ENCODE measurements around the gene CFAP52. TPM values are rescaled to one million over a fixed set of nuclear protein-coding genes. Genes with fewer than 3 reads are reported as not detected.

Gene CFAP52
- total and polyA plus RNA-seq, 2 experiments from 2014 or later, result not detected

GRCh38 chr17:9676820-9677310, 100.4 kb downstream of the CFAP52 start:
- no peak overlapping the region for H3K27ac Mint-ChIP-seq
- Histone ChIP-seq H3F3A (replicated peaks; ENCODE audit: low read depth) (no peaks in the 10 kb centered on the region), H4K20me1 (replicated peaks; ENCODE audit: insufficient read depth) (no peaks in the 10 kb centered on the region; the same call in 1 of the 2 replicates), H3K4me2 (no peak overlapping the region), H3K4me1 (ENCODE audit: insufficient read depth) (no peaks in the 10 kb centered on the region), H3K79me2 (replicated peaks; ENCODE audit: insufficient read depth) (no peaks in the 10 kb centered on the region), H3K27ac (ENCODE audit: low read depth) (no peak overlapping the region), H3K27me3 (ENCODE audit: insufficient read depth) (no peaks in the 10 kb centered on the region), H3K36me3 (ENCODE audit: insufficient read depth) (peaks cover 11% of the 10 kb centered on the region), H3K9me2 (ENCODE audit: insufficient read depth) (no peaks in the 10 kb centered on the region; the same call in 1 of the 2 replicates), H3K4me3 (no peak overlapping the region), H2AFZ (no peak overlapping the region)
- ATAC-seq (no peak), DNase-seq (ENCODE audit: low spot score) (no peak)
- H3K9me3 Mint-ChIP-seq, result peaks cover 13% of the 10 kb centered on the region; the same call in 2 of the 3 replicates
- TF ChIP-seq POLR2AphosphoS5 (IDR thresholded peaks at IDR 0.05; ENCODE audit: low read depth), result no peak
- no peak for TF ChIP-seq ZNF462 (CRISPR knock-in tag; IDR thresholded peaks at IDR 0.05)
- TF ChIP-seq STAT1 (IDR thresholded peaks at IDR 0.05; ENCODE audit: unreplicated experiment), result no peak
- TF ChIP-seq CREB1 (CRISPR knock-in tag; IDR thresholded peaks at IDR 0.05; ENCODE audit: low read depth), result no peak
- no peak for TF ChIP-seq ETS1 (IDR thresholded peaks at IDR 0.05)
- TF ChIP-seq REST (IDR thresholded peaks at IDR 0.05; ENCODE audit: unreplicated experiment), result no peak
- no peak for TF ChIP-seq EZH2phosphoT487 (IDR thresholded peaks at IDR 0.05; ENCODE audit: unreplicated experiment)
- TF ChIP-seq CTCF (conservative IDR thresholded peaks at IDR 0.05; ENCODE audit: low read depth in 2 of 2), result no peak
- no peak for TF ChIP-seq EZH2 (IDR thresholded peaks at IDR 0.05; ENCODE audit: low read depth, unreplicated experiment)
- no peak for TF ChIP-seq ZNF114 (CRISPR knock-in tag; IDR thresholded peaks at IDR 0.05)
- TF ChIP-seq ZNF331 (CRISPR knock-in tag; IDR thresholded peaks at IDR 0.05; ENCODE audit: low read depth), result no peak
- TF ChIP-seq JUNB (IDR thresholded peaks at IDR 0.05; ENCODE audit: unreplicated experiment), result no peak
- no peak for TF ChIP-seq NANOG (IDR thresholded peaks at IDR 0.05; ENCODE audit: borderline replicate concordance)
- no peak overlapping the region for H3K4me3 Mint-ChIP-seq
- peaks cover 19% of the 10 kb centered on the region for H3K36me3 Mint-ChIP-seq (ENCODE audit: low read depth)
- no peaks in the 10 kb centered on the region for H3K27me3 Mint-ChIP-seq (ENCODE audit: insufficient read depth, low read depth, poor library complexity)
- H3K4me1 Mint-ChIP-seq, result no peaks in the 10 kb centered on the region
